Activated T-helper 2 cell treated with anti-CD3 and anti-CD28 coated beads, Interferon-gamma antibody, Interleukin-2, Interleukin-4, amounts not matched to agents 10 μg/mL and 5 μg/mL and 100 μg/mL, durations not matched to agents 14 hours and 24 hours and 36 hours (primary cell): Measurements from ENCODE around the gene CENPH. TPM values are rescaled to one million over a fixed set of nuclear protein-coding genes. Genes with fewer than 3 reads are reported as not detected.
"Not testable (repeated sequence)": the region's sequence is repeated elsewhere in the genome, so short reads cannot be mapped to it uniquely, and the experiment has no call there.

Experiments
- DNase-seq: peaks from one replicate; pipeline ENCODE4 v3.0.0; 2021; ENCODE audit warnings: low spot score
- H3K27ac Mint-ChIP-seq: one replicate; pipeline ENCODE4 v1.8.0; 2021; ENCODE audit warnings: mixed read lengths
- H3K27me3 Mint-ChIP-seq: one replicate; pipeline ENCODE4 v1.8.0; 2021; ENCODE audit warnings: low read depth, mixed read lengths
- H3K36me3 Mint-ChIP-seq: one replicate; pipeline ENCODE4 v1.8.0; 2021; ENCODE audit warnings: low read depth, mixed read lengths
- H3K4me1 Mint-ChIP-seq: one replicate; pipeline ENCODE4 v1.8.0; 2021; ENCODE audit warnings: low read depth, mixed read lengths
- H3K4me3 Mint-ChIP-seq: one replicate; pipeline ENCODE4 v1.8.0; 2021; ENCODE audit warnings: low read depth, mild to moderate bottlenecking, moderate library complexity, mixed read lengths
- H3K9me3 Mint-ChIP-seq: one replicate; pipeline ENCODE4 v1.8.0; 2021; ENCODE audit warnings: mixed read lengths
- intact Hi-C: fragments of 100-400 bp; cut with micrococcal nuclease; formaldehyde crosslinking; loops from one replicate; pipeline ENCODE4 v1.15.1; 2023
- total RNA-seq: library from RNA; stranded (reverse); gene quantifications from 2 replicates; pipeline ENCODE4 v1.2.3, GENCODE V29; 2022

Gene CENPH
- total RNA-seq, 1 donor from 2014 or later = 37.0 TPM

GRCh38 chr5:69167929-69168328 lies 21.5 kb upstream of the CENPH start:
- peak overlapping the region; percentile 94 for H3K4me3 Mint-ChIP-seq
- H3K9me3 Mint-ChIP-seq = peaks cover 3% of the 10 kb centered on the region
- H3K27ac Mint-ChIP-seq = peak overlapping the region; percentile 69
- DNase-seq = no peak
- peaks cover 55% of the 10 kb centered on the region for H3K36me3 Mint-ChIP-seq
- peaks cover 35% of the 10 kb centered on the region for H3K4me1 Mint-ChIP-seq
- H3K27me3 Mint-ChIP-seq = no peaks in the 10 kb centered on the region
- intact Hi-C loops = loop anchor here (1.0 to 10.0 kb wide), 6 partner anchors 21 to 953 kb away; partner anchors contain the start of genes AK6, CCDC125, CENPH and PIK3R1

DNA sequence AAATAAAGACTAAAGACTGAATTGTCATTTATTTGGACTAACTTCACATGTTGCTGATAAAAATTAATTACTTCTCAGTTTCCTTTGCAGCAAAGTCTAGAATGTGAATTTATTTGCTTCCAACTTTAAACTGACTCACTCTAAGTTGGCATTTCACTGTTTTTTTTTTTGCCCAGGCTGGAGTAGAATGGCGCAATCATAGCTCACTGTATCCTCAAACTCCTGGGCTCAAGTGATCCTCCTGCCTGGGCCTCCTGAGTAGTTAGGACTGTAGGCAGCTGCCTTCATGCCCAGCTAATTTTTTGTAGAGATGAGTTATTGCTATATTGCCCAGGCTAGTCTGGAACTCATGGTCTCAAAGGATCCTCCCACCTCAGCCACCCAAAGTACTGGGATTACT lies 18.9 kb upstream of the CENPH start:
- Mint-ChIP-seq H3K27me3 (no peaks in the 10 kb centered on the region), H3K36me3 (peaks cover 81% of the 10 kb centered on the region), H3K9me3 (peaks cover 3% of the 10 kb centered on the region), H3K4me3 (no peak overlapping the region), H3K27ac (no peak overlapping the region), H3K4me1 (peaks cover 35% of the 10 kb centered on the region)
- intact Hi-C loops = no loop called here
- no peak for DNase-seq

- peaks cover 84% of the 10 kb centered on the region for H3K36me3 Mint-ChIP-seq
- H3K27me3 Mint-ChIP-seq = no peaks in the 10 kb centered on the region
- H3K4me3 Mint-ChIP-seq = no peak overlapping the region
- H3K4me1 Mint-ChIP-seq = peaks cover 33% of the 10 kb centered on the region
- peaks cover 3% of the 10 kb centered on the region for H3K9me3 Mint-ChIP-seq
- H3K27ac Mint-ChIP-seq = no peak overlapping the region
- DNase-seq = no peak
- intact Hi-C loops = no loop called here
Observed at GRCh38 chr5:69170969-69171368, 18.4 kb upstream of the CENPH start.

DNA sequence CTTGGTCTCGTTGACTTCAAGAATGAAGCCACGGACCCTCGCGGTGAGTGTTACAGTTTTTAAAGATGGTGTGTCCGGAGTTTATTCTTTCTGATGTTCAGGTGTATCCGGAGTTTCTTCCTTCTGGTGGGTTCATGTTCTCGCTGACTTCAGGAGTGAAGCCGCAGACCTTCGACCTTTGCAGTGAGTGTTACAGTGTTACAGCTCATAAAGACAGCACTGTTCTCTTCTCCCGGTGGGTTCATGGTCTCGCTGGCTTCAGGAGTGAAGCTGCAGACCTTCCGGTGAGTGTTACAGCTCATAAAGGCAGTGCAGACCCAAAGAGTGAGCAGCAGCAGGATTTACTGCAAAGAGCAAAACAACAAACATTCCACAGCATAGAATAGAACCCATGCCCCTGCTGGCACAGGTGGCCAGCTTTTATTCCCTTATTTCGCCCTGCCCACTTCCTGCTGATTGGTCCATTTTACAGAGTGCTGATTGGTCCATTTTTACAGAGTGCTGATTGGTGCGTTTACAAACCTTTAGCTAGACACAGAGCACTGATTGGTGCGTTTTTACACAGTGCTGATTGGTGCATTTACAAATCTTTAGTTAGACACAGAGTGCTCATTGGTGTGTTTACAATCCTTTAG lies 7.6 kb upstream of the CENPH start:
- peaks cover 15% of the 10 kb centered on the region for H3K36me3 Mint-ChIP-seq
- intact Hi-C loops, H3K27ac Mint-ChIP-seq, DNase-seq, H3K4me3 Mint-ChIP-seq, H3K27me3 Mint-ChIP-seq, H3K4me1 Mint-ChIP-seq, H3K9me3 Mint-ChIP-seq: not testable (repeated sequence)

DNA sequence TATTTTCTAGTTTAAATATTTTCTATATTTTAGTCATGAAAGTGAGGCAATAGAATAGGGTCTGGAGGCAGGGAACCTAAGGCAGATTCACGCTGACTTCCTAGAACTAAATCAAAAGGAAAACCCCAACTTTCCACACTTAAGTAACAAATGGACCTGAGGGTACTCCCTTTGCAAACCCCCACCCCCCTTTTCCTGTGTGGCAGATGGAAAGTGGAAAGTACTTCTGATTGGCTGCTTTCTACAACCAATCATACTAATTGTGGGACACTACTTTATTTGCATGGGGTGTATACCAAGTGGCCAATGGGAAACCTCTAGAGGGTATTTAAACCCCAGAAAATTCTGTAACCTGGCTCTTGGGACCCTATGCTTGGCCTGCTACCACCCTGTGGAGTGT lies 4.8 kb upstream of the CENPH start:
- H3K36me3 Mint-ChIP-seq = no peaks in the 10 kb centered on the region
- intact Hi-C loops = loop anchor here (5.0 kb wide), 1 partner anchor 967 kb away; the partner anchor contains the start of gene PIK3R1
- no peaks in the 10 kb centered on the region for H3K9me3 Mint-ChIP-seq
- peaks cover 5% of the 10 kb centered on the region for H3K4me1 Mint-ChIP-seq
- DNase-seq = no peak
- no peaks in the 10 kb centered on the region for H3K27me3 Mint-ChIP-seq
- no peak overlapping the region for H3K27ac Mint-ChIP-seq
- no peak overlapping the region for H3K4me3 Mint-ChIP-seq

- intact Hi-C loops = loop anchor here (5.0 kb wide), 1 partner anchor 970 kb away; the partner anchor contains the start of gene PIK3R1
- Mint-ChIP-seq H3K27me3 (no peaks in the 10 kb centered on the region), H3K36me3 (peaks cover 8% of the 10 kb centered on the region), H3K27ac (no peak overlapping the region), H3K9me3 (no peaks in the 10 kb centered on the region), H3K4me1 (peaks cover 13% of the 10 kb centered on the region), H3K4me3 (no peak overlapping the region)
- DNase-seq = no peak
Observed at GRCh38 chr5:69187342-69187741, 2.0 kb upstream of the CENPH start.

DNA sequence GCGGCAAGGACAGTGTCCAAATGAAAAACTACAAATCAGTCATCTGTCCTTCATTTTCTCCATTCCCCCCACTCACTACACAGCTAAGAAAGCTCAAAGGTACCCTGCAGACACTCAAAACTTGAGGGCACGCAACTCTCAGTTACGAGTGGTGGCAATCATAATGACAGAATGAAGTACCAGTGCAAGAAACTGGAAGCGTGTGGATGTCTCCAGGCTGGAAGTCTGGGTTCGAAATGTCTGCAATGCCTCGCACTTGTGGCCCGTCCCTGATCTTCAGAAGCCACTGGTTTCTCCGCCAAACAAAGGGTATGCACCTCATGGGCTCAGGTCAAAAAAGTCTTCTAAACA lies 597 bp upstream of the CENPH start:
- DNase-seq = no peak
- H3K4me1 Mint-ChIP-seq = peaks cover 13% of the 10 kb centered on the region
- peaks cover 10% of the 10 kb centered on the region for H3K36me3 Mint-ChIP-seq
- intact Hi-C loops = loop anchor here (1.0 to 5.0 kb wide), 5 partner anchors 21 to 971 kb away; partner anchors contain the start of genes CCDC125, CCNB1, CDK7 and PIK3R1
- H3K9me3 Mint-ChIP-seq = no peaks in the 10 kb centered on the region
- H3K27ac Mint-ChIP-seq = peak overlapping the region; percentile 97
- no peaks in the 10 kb centered on the region for H3K27me3 Mint-ChIP-seq
- peak overlapping the region; percentile 92 for H3K4me3 Mint-ChIP-seq

GRCh38 chr5:69202497-69202896 lies 13.1 kb downstream of the CENPH start:
- Mint-ChIP-seq H3K27me3 (no peaks in the 10 kb centered on the region), H3K4me3 (no peak overlapping the region), H3K36me3 (peaks cover 31% of the 10 kb centered on the region), H3K27ac (no peak overlapping the region), H3K4me1 (peaks cover 4% of the 10 kb centered on the region), H3K9me3 (no peaks in the 10 kb centered on the region)
- DNase-seq = no peak
- intact Hi-C loops = no loop called here

DNA sequence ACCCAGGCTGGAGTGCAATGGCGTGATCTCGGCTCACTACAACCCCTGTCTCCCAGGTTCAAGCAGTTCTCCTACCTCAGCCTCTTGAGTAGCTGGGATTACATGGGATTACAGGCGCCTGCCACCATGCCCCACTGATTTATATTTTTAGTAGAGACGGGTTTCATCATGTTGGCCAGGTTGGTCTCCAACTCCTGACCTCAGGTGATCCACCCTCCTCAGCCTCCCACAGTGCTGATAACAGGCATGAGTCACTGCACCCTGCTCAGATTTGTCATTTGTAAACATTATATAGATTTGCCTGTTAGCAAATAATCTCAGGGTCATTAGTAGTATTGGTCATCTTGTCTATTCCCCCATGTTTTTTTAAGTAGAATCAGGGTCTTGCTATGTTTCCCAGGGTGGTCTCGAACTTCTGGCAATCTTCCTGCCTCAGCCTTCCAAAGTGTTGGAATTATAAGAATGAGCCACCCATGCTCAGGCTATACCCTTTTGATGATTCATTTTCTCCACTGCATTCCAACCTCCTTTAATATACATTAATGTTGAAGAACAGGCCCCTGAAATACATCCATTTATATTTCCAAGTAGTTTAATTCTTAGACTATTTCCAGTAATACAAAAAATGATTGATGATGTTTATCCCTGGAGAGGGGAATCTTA lies 17.3 kb downstream of the CENPH start:
- no peak for DNase-seq
- H3K27ac Mint-ChIP-seq = no peak overlapping the region
- intact Hi-C loops = no loop called here
- H3K4me3 Mint-ChIP-seq = no peak overlapping the region
- peaks cover 19% of the 10 kb centered on the region for H3K36me3 Mint-ChIP-seq
- no peaks in the 10 kb centered on the region for H3K4me1 Mint-ChIP-seq
- H3K27me3 Mint-ChIP-seq = no peaks in the 10 kb centered on the region
- H3K9me3 Mint-ChIP-seq = no peaks in the 10 kb centered on the region

- H3K27ac Mint-ChIP-seq = no peak overlapping the region
- no peak overlapping the region for H3K4me3 Mint-ChIP-seq
- H3K27me3 Mint-ChIP-seq = no peaks in the 10 kb centered on the region
- H3K9me3 Mint-ChIP-seq = no peaks in the 10 kb centered on the region
- H3K4me1 Mint-ChIP-seq = peaks cover 4% of the 10 kb centered on the region
- intact Hi-C loops = loop anchor here (10.0 kb wide), 1 partner anchor 125 kb away; the partner anchor contains the start of gene CCDC125
- peaks cover 8% of the 10 kb centered on the region for H3K36me3 Mint-ChIP-seq
- no peak for DNase-seq
Observed at GRCh38 chr5:69209602-69210001, 20.2 kb downstream of the CENPH start.

- H3K36me3 Mint-ChIP-seq = peaks cover 13% of the 10 kb centered on the region
- no peak overlapping the region for H3K4me3 Mint-ChIP-seq
- DNase-seq = no peak
- H3K27ac Mint-ChIP-seq = no peak overlapping the region
- H3K4me1 Mint-ChIP-seq = peaks cover 7% of the 10 kb centered on the region
- no peaks in the 10 kb centered on the region for H3K9me3 Mint-ChIP-seq
- intact Hi-C loops = loop anchor here (10.0 kb wide), 1 partner anchor 124 kb away; the partner anchor contains the start of gene CCDC125
- H3K27me3 Mint-ChIP-seq = no peaks in the 10 kb centered on the region
Observed at GRCh38 chr5:69211200-69211599, 21.8 kb downstream of the CENPH start.

- Mint-ChIP-seq H3K9me3 (no peaks in the 10 kb centered on the region), H3K4me1 (peaks cover 8% of the 10 kb centered on the region), H3K27ac (no peak overlapping the region), H3K27me3 (no peaks in the 10 kb centered on the region), H3K36me3 (peaks cover 13% of the 10 kb centered on the region), H3K4me3 (no peak overlapping the region)
- intact Hi-C loops = loop anchor here (10.0 kb wide), 1 partner anchor 123 kb away; the partner anchor contains the start of gene CCDC125
- no peak for DNase-seq
Observed at GRCh38 chr5:69212022-69212421, 22.6 kb downstream of the CENPH start.
